ENCODE measurements around the gene DRD3. TPM values are rescaled to one million over a fixed set of nuclear protein-coding genes. Genes with fewer than 3 reads are reported as not detected.

The DRD3 gene
- total RNA-seq, 1 experiment from 2014 or later, result not detected

GRCh38 chr3:114103858-114104257 lies 75.0 kb downstream of the DRD3 start:
- intact Hi-C loops (cut with micrococcal nuclease), result no loop called here
- H3K4me3 Mint-ChIP-seq (ENCODE audit: unreplicated experiment), result no peak overlapping the region
- no peak overlapping the region for H3K27ac Mint-ChIP-seq (ENCODE audit: low read depth, unreplicated experiment)
- no peak for TF ChIP-seq CTCF (IDR thresholded peaks at IDR 0.05; ENCODE audit: unreplicated experiment)
- POLR2A ChIA-PET, result no interaction called here
- no peaks in the 10 kb centered on the region for H3K4me1 Mint-ChIP-seq (ENCODE audit: insufficient read depth, unreplicated experiment)
- no TSS peak for BruUV-seq (replicated peaks)
- no peaks in the 10 kb centered on the region for H3K9me3 Mint-ChIP-seq (ENCODE audit: unreplicated experiment)
- H3K27me3 Mint-ChIP-seq (ENCODE audit: insufficient read depth, unreplicated experiment), result no peaks in the 10 kb centered on the region
- CTCF ChIA-PET, result no interaction called here
- no peaks in the 10 kb centered on the region for H3K36me3 Mint-ChIP-seq (ENCODE audit: insufficient read depth, unreplicated experiment)
- DNase-seq (ENCODE audit: unreplicated experiment), result no peak

- H3K4me1 Mint-ChIP-seq (ENCODE audit: insufficient read depth, unreplicated experiment), result no peaks in the 10 kb centered on the region
- no peaks in the 10 kb centered on the region for H3K27me3 Mint-ChIP-seq (ENCODE audit: insufficient read depth, unreplicated experiment)
- no peak for DNase-seq (ENCODE audit: unreplicated experiment)
- CTCF ChIA-PET, result no interaction called here
- H3K27ac Mint-ChIP-seq (ENCODE audit: low read depth, unreplicated experiment), result no peak overlapping the region
- no peaks in the 10 kb centered on the region for H3K36me3 Mint-ChIP-seq (ENCODE audit: insufficient read depth, unreplicated experiment)
- no TSS peak for BruUV-seq (replicated peaks)
- no peaks in the 10 kb centered on the region for H3K9me3 Mint-ChIP-seq (ENCODE audit: unreplicated experiment)
- no peak for TF ChIP-seq CTCF (IDR thresholded peaks at IDR 0.05; ENCODE audit: unreplicated experiment)
- no peak overlapping the region for H3K4me3 Mint-ChIP-seq (ENCODE audit: unreplicated experiment)
- POLR2A ChIA-PET, result no interaction called here
- intact Hi-C loops (cut with micrococcal nuclease), result no loop called here
Measured at GRCh38 chr3:114103181-114103580, 75.7 kb downstream of the DRD3 start.

- TF ChIP-seq CTCF (IDR thresholded peaks at IDR 0.05; ENCODE audit: unreplicated experiment), result no peak
- H3K36me3 Mint-ChIP-seq (ENCODE audit: insufficient read depth, unreplicated experiment), result no peaks in the 10 kb centered on the region
- H3K27ac Mint-ChIP-seq (ENCODE audit: low read depth, unreplicated experiment), result no peak overlapping the region
- no peaks in the 10 kb centered on the region for H3K27me3 Mint-ChIP-seq (ENCODE audit: insufficient read depth, unreplicated experiment)
- BruUV-seq (replicated peaks), result no TSS peak
- intact Hi-C loops (cut with micrococcal nuclease), result no loop called here
- no peak for DNase-seq (ENCODE audit: unreplicated experiment)
- POLR2A ChIA-PET, result interaction anchor here (0.8 kb wide), 1 partner anchor 11 kb away, joined by 3 read pairs; no protein-coding TSS in a partner anchor
- no peak overlapping the region for H3K4me3 Mint-ChIP-seq (ENCODE audit: unreplicated experiment)
- H3K4me1 Mint-ChIP-seq (ENCODE audit: insufficient read depth, unreplicated experiment), result no peaks in the 10 kb centered on the region
- H3K9me3 Mint-ChIP-seq (ENCODE audit: unreplicated experiment), result no peaks in the 10 kb centered on the region
- CTCF ChIA-PET, result no interaction called here
Measured at GRCh38 chr3:114101101-114101500, 77.8 kb downstream of the DRD3 start.

GRCh38 chr3:114095796-114096195 lies 83.1 kb downstream of the DRD3 start:
- Mint-ChIP-seq H3K27me3 (ENCODE audit: insufficient read depth, unreplicated experiment) (no peaks in the 10 kb centered on the region), H3K4me3 (ENCODE audit: unreplicated experiment) (no peak overlapping the region), H3K4me1 (ENCODE audit: insufficient read depth, unreplicated experiment) (no peaks in the 10 kb centered on the region), H3K36me3 (ENCODE audit: insufficient read depth, unreplicated experiment) (peaks cover 4% of the 10 kb centered on the region), H3K9me3 (ENCODE audit: unreplicated experiment) (no peaks in the 10 kb centered on the region), H3K27ac (ENCODE audit: low read depth, unreplicated experiment) (no peak overlapping the region)
- intact Hi-C loops (cut with micrococcal nuclease), result no loop called here
- CTCF ChIA-PET, result interaction anchor here (0.6 to 1.2 kb wide), 2 partner anchors 9 to 125 kb away, joined by 3 read pairs; no protein-coding TSS in a partner anchor
- TF ChIP-seq CTCF (IDR thresholded peaks at IDR 0.05; ENCODE audit: unreplicated experiment), result no peak
- DNase-seq (ENCODE audit: unreplicated experiment), result no peak
- POLR2A ChIA-PET, result interaction anchor here (0.6 kb wide), 1 partner anchor 132 kb away, joined by 3 read pairs; no protein-coding TSS in a partner anchor
- no TSS peak for BruUV-seq (replicated peaks)
